T-cell (primary cell): ENCODE data around the gene UAP1L1. TPM values are rescaled to one million over a fixed set of nuclear protein-coding genes. Genes with fewer than 3 reads are reported as not detected.

Experiments
- ATAC-seq, 4 experiments: fragments of 200-7000 bp in 3 of 4; fragments of 150-1000 bp in 1 of 4; cut with Tn5 transposase; replicated peaks in 1 of 4; 1 replicate in 3 of 4; 2 replicates in 1 of 4; pipeline ENCODE4 v1.10.0; 2021; ENCODE audit warnings: moderate library complexity in 3 of 4, mild to moderate bottlenecking in 2 of 4, moderate number of reproducible peaks in 1 of 4
- CTCF ChIA-PET, 2 donors: fragments of 300-600 bp; sonication (Branson Sonifier 250); formaldehyde crosslinking; loops; one replicate each; lab custom pipeline; 2022; ENCODE audit warnings: antibody characterized with exemption in 2 of 2; lab: Charles Lee
- POLR2A ChIA-PET, 2 donors: fragments of 300-600 bp; sonication (Branson Sonifier 250); formaldehyde crosslinking; loops; one replicate each; lab custom pipeline; 2022; ENCODE audit warnings: antibody characterized with exemption in 2 of 2; lab: Charles Lee
- DNase-seq, 35 experiments: peaks; one replicate each; pipeline versions ENCODE4 v3.0.0 to v3.0.0-alpha.2; 2013 to 2023
- H3K27ac ChIP-seq: one replicate; pipeline ENCODE4 v1.5.1; 2013; ENCODE audit warnings: low read length
- H3K27me3 ChIP-seq, 2 experiments: replicated peaks in 1 of 2; 1 replicate in 1 of 2; 2 replicates in 1 of 2; pipeline versions ENCODE4 v1.6.1 to v1.7.0; 2013; ENCODE audit warnings: low read length in 1 of 2, mixed read lengths in 1 of 2; ENCODE audit not compliant: control insufficient read depth in 2 of 2, insufficient read depth in 2 of 2; ENCODE audit errors: extremely low read depth in 1 of 2
- H3K36me3 ChIP-seq, 2 donors: 1 replicate in 1 of 2; 2 replicates in 1 of 2; pipeline versions ENCODE4 v1.6.1 to v1.7.0; 2013; ENCODE audit warnings: low read length in 1 of 2; ENCODE audit not compliant: control insufficient read depth in 2 of 2, insufficient read depth in 1 of 2; ENCODE audit errors: extremely low read depth in 1 of 2
- H3K4me1 ChIP-seq, 2 experiments: 1 replicate in 1 of 2; 2 replicates in 1 of 2; pipeline versions ENCODE4 v1.6.1 to v1.7.0; 2013; ENCODE audit warnings: low read length in 2 of 2, mixed read lengths in 1 of 2; ENCODE audit not compliant: insufficient read depth in 2 of 2, control insufficient read depth in 1 of 2; ENCODE audit errors: extremely low read depth in 1 of 2
- H3K4me3 ChIP-seq, 2 donors: 1 replicate in 1 of 2; 2 replicates in 1 of 2; pipeline versions ENCODE4 v1.5.1 to v1.7.0; 2013; ENCODE audit warnings: mild to moderate bottlenecking in 2 of 2, low read length in 1 of 2, moderate library complexity in 1 of 2; ENCODE audit not compliant: control insufficient read depth in 1 of 2; ENCODE audit errors: extremely low read depth in 1 of 2
- H3K9me3 ChIP-seq: 2 replicates; pipeline ENCODE4 v1.7.0; 2013
- H3K27ac Mint-ChIP-seq, 2 donors: one replicate each; pipeline ENCODE4 v1.8.0; 2020 to 2021; ENCODE audit warnings: mild to moderate bottlenecking in 2 of 2, mixed read lengths in 2 of 2
- H3K27me3 Mint-ChIP-seq, 2 donors: one replicate each; pipeline ENCODE4 v1.8.0; 2021 to 2022; ENCODE audit warnings: mixed read lengths in 2 of 2
- H3K36me3 Mint-ChIP-seq: one replicate; pipeline ENCODE4 v1.8.0; 2021; ENCODE audit warnings: mixed read lengths
- H3K4me1 Mint-ChIP-seq, 3 donors: one replicate each; pipeline ENCODE4 v1.8.0; 2020 to 2022; ENCODE audit warnings: mixed read lengths in 3 of 3, mild to moderate bottlenecking in 1 of 3
- H3K4me3 Mint-ChIP-seq, 3 donors: one replicate each; pipeline ENCODE4 v1.8.0; 2020 to 2022; ENCODE audit warnings: mild to moderate bottlenecking in 3 of 3, mixed read lengths in 3 of 3, moderate library complexity in 3 of 3
- H3K9me3 Mint-ChIP-seq, 3 donors: one replicate each; pipeline ENCODE4 v1.8.0; 2020 to 2022; ENCODE audit warnings: mixed read lengths in 3 of 3
- WGBS: methylation state at CpG from one replicate; pipeline ENCODE4 v1.1.5; 2013; ENCODE audit warnings: missing lambda C conversion rate; ENCODE audit not compliant: insufficient coverage; 5-methylcytosine and 5-hydroxymethylcytosine counted together
- total RNA-seq, 35 experiments: library from RNA in 6 of 35; stranded (reverse) in 6 of 35; fragments of 120-200 nt in 1 of 35; gene quantifications; one replicate each; pipeline versions ENCODE4 v1.2.1 to v1.2.4 and lab custom pipeline; 2013 to 2026

Gene UAP1L1
- total RNA-seq, 5 donors from 2014 or later (not counting 1 experiment from before 2014, with no cell fraction given), result 11.3 to 32.8 (median 19.3) TPM

- Histone ChIP-seq H3K4me1 (peaks cover 12 to 27% of the 10 kb centered on the region in 2 experiments), H3K27me3 (peaks cover 2 to 57% of the 10 kb centered on the region in 2 experiments), H3K27ac (no peak overlapping the region), H3K36me3 (no peaks in the 10 kb centered on the region), H3K9me3 (no peaks in the 10 kb centered on the region), H3K4me3 (no peak overlapping the region)
- Mint-ChIP-seq H3K4me3 (no peak overlapping the region), H3K9me3 (no peaks in the 10 kb centered on the region), H3K27me3 (peaks cover 0 to 15% of the 10 kb centered on the region in 2 donors), H3K36me3 (no peaks in the 10 kb centered on the region), H3K27ac (no peak overlapping the region), H3K4me1 (peaks cover 10 to 18% (median 12%) of the 10 kb centered on the region in 3 donors)
- ChIA-PET POLR2A (no interaction called here), CTCF (no interaction called here)
- DNase-seq (no peak), ATAC-seq (no peak)
- WGBS, result 89% methylated on average over 11 of the region's 32 CpGs
Observed at GRCh38 chr9:137039611-137040366, 37.5 kb upstream of the UAP1L1 start.

GRCh38 chr9:137040568-137040967, 36.7 kb upstream of the UAP1L1 start:
- Mint-ChIP-seq H3K4me3 (no peak overlapping the region), H3K4me1 (peaks cover 8 to 17% (median 15%) of the 10 kb centered on the region in 3 donors), H3K36me3 (no peaks in the 10 kb centered on the region), H3K27ac (no peak overlapping the region), H3K27me3 (peaks cover 0 to 19% of the 10 kb centered on the region in 2 donors), H3K9me3 (no peaks in the 10 kb centered on the region)
- ChIA-PET CTCF (no interaction called here), POLR2A (no interaction called here)
- Histone ChIP-seq H3K4me1 (peaks cover 11 to 27% of the 10 kb centered on the region in 2 experiments), H3K9me3 (no peaks in the 10 kb centered on the region), H3K27me3 (peaks cover 2 to 65% of the 10 kb centered on the region in 2 experiments), H3K4me3 (no peak overlapping the region), H3K36me3 (no peaks in the 10 kb centered on the region), H3K27ac (no peak overlapping the region)
- ATAC-seq (no peak), DNase-seq (no peak)
- WGBS, result 85% methylated on average over 21 of the region's 23 CpGs

- 81% methylated on average over 5 of the region's 16 CpGs for WGBS
- Mint-ChIP-seq H3K27me3 (peaks cover 0 to 19% of the 10 kb centered on the region in 2 donors), H3K27ac (no peak overlapping the region), H3K9me3 (no peaks in the 10 kb centered on the region), H3K4me1 (peaks cover 8 to 17% (median 15%) of the 10 kb centered on the region in 3 donors), H3K4me3 (no peak overlapping the region), H3K36me3 (no peaks in the 10 kb centered on the region)
- Histone ChIP-seq H3K4me3 (no peak overlapping the region), H3K4me1 (peaks cover 11 to 27% of the 10 kb centered on the region in 2 experiments), H3K36me3 (no peaks in the 10 kb centered on the region), H3K27ac (no peak overlapping the region), H3K9me3 (no peaks in the 10 kb centered on the region), H3K27me3 (peaks cover 2 to 67% of the 10 kb centered on the region in 2 experiments)
- POLR2A ChIA-PET, result no interaction called here
- DNase-seq, result no peak
- CTCF ChIA-PET, result no interaction called here
- ATAC-seq, result no peak
Observed at GRCh38 chr9:137041124-137041523, 36.2 kb upstream of the UAP1L1 start.

- Histone ChIP-seq H3K4me3 (no peak overlapping the region), H3K9me3 (no peaks in the 10 kb centered on the region), H3K27ac (no peak overlapping the region), H3K36me3 (no peaks in the 10 kb centered on the region), H3K27me3 (peaks cover 2 to 86% of the 10 kb centered on the region in 2 experiments), H3K4me1 (peaks cover 11 to 36% of the 10 kb centered on the region in 2 experiments)
- 91% methylated on average over 24 of the region's 36 CpGs for WGBS
- DNase-seq (no peak), ATAC-seq (no peak)
- H3K4me1 Mint-ChIP-seq, result peaks cover 8 to 20% (median 18%) of the 10 kb centered on the region in 3 donors
- no peaks in the 10 kb centered on the region for H3K9me3 Mint-ChIP-seq
- no peaks in the 10 kb centered on the region for H3K36me3 Mint-ChIP-seq
- POLR2A ChIA-PET, result no interaction called here
- H3K27me3 Mint-ChIP-seq, result peaks cover 0 to 36% of the 10 kb centered on the region in 2 donors
- CTCF ChIA-PET, result interaction anchor here in 1 of 2 donors (0.5 to 1.6 kb wide), 2 partner anchors 14 to 108 kb away, joined by 4 read pairs; no protein-coding TSS in a partner anchor
- no peak overlapping the region for H3K27ac Mint-ChIP-seq
- no peak overlapping the region for H3K4me3 Mint-ChIP-seq
Observed at GRCh38 chr9:137042751-137043727, 34.3 kb upstream of the UAP1L1 start.

- H3K9me3 ChIP-seq, result no peaks in the 10 kb centered on the region
- Mint-ChIP-seq H3K4me1 (peaks cover 8 to 20% (median 18%) of the 10 kb centered on the region in 3 donors), H3K27ac (no peak overlapping the region), H3K9me3 (no peaks in the 10 kb centered on the region), H3K4me3 (peak overlapping the region in 2 of 3 donors; percentile 76 to 81), H3K36me3 (no peaks in the 10 kb centered on the region), H3K27me3 (peaks cover 0 to 37% of the 10 kb centered on the region in 2 donors)
- POLR2A ChIA-PET, result no interaction called here
- 64% methylated on average over 12 of the region's 12 CpGs for WGBS
- no peak overlapping the region for H3K27ac ChIP-seq
- ATAC-seq, result no peak
- peaks cover 2 to 90% of the 10 kb centered on the region in 2 experiments for H3K27me3 ChIP-seq
- peaks cover 11 to 39% of the 10 kb centered on the region in 2 experiments for H3K4me1 ChIP-seq
- peak overlapping the region in 1 of 2 donors; percentile 38 for H3K4me3 ChIP-seq
- CTCF ChIA-PET, result interaction anchor here in 1 of 2 donors (1.6 to 1.8 kb wide), 2 partner anchors 9 to 15 kb away, joined by 4 read pairs; no protein-coding TSS in a partner anchor
- no peaks in the 10 kb centered on the region for H3K36me3 ChIP-seq
- DNase-seq, result no peak
Observed at GRCh38 chr9:137044037-137044436, 33.3 kb upstream of the UAP1L1 start.
